ENCODE measurements around the gene MT2A. TPM values are rescaled to one million over a fixed set of nuclear protein-coding genes. Genes with fewer than 3 reads are reported as not detected.

Gene MT2A
- total RNA-seq, 1 experiment from 2014 or later = 673 TPM

GRCh38 chr16:56645311-56645710 lies 36.9 kb downstream of the MT2A start:
- BruUV-seq (replicated peaks) = no TSS peak
- intact Hi-C loops (cut with micrococcal nuclease; ENCODE audit: unreplicated experiment) (no loop called here), in situ Hi-C loops (cut with HindIII; ENCODE audit: low pct_unique_long_range_greater_than_20kb, low sequenced_read_pairs) (no loop called here)
- Histone ChIP-seq H3K36me3 (ENCODE audit: control insufficient read depth, insufficient read depth, low read length) (no peaks in the 10 kb centered on the region), H3K27ac (ENCODE audit: low read length) (no peak overlapping the region), H3K4me1 (ENCODE audit: control insufficient read depth, insufficient read depth, low read length) (peaks cover 8% of the 10 kb centered on the region), H3K27me3 (ENCODE audit: control insufficient read depth, insufficient read depth, low read length) (no peaks in the 10 kb centered on the region), H3K4me3 (ENCODE audit: low read depth in 2 of 2, low read length in 2 of 2) (no peak overlapping the region), H3K9me3 (ENCODE audit: control insufficient read depth, insufficient read depth, low read depth, low read length) (no peaks in the 10 kb centered on the region)
- no peak for ATAC-seq
- DNase-seq (ENCODE audit: low read depth, low spot score) = no peak
- POLR2A ChIA-PET = no interaction called here
- TF ChIP-seq, protein P1, sequence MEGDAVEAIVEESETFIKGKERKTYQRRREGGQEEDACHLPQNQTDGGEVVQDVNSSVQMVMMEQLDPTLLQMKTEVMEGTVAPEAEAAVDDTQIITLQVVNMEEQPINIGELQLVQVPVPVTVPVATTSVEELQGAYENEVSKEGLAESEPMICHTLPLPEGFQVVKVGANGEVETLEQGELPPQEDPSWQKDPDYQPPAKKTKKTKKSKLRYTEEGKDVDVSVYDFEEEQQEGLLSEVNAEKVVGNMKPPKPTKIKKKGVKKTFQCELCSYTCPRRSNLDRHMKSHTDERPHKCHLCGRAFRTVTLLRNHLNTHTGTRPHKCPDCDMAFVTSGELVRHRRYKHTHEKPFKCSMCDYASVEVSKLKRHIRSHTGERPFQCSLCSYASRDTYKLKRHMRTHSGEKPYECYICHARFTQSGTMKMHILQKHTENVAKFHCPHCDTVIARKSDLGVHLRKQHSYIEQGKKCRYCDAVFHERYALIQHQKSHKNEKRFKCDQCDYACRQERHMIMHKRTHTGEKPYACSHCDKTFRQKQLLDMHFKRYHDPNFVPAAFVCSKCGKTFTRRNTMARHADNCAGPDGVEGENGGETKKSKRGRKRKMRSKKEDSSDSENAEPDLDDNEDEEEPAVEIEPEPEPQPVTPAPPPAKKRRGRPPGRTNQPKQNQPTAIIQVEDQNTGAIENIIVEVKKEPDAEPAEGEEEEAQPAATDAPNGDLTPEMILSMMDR (IDR thresholded peaks at IDR 0.05) = no peak
- TF ChIP-seq REST (IDR thresholded peaks at IDR 0.05; ENCODE audit: insufficient read depth in 1 of 2, low read depth in 2 of 2, low read length in 1 of 2) = no peak
- CTCF ChIA-PET = no interaction called here

GRCh38 chr16:56645838-56646237 lies 37.5 kb downstream of the MT2A start:
- CTCF ChIA-PET = no interaction called here
- intact Hi-C loops (cut with micrococcal nuclease; ENCODE audit: unreplicated experiment) (no loop called here), in situ Hi-C loops (cut with HindIII; ENCODE audit: low pct_unique_long_range_greater_than_20kb, low sequenced_read_pairs) (no loop called here)

More at GRCh38 chr16:56645838-56646237, 37.5 kb downstream of the MT2A start:
- no peak for ATAC-seq
- Histone ChIP-seq H3K9me3 (ENCODE audit: control insufficient read depth, insufficient read depth, low read depth, low read length) (no peaks in the 10 kb centered on the region), H3K27me3 (ENCODE audit: control insufficient read depth, insufficient read depth, low read length) (no peaks in the 10 kb centered on the region), H3K4me3 (ENCODE audit: low read depth in 2 of 2, low read length in 2 of 2) (no peak overlapping the region), H3K27ac (ENCODE audit: low read length) (no peak overlapping the region), H3K4me1 (ENCODE audit: control insufficient read depth, insufficient read depth, low read length) (peaks cover 8% of the 10 kb centered on the region), H3K36me3 (ENCODE audit: control insufficient read depth, insufficient read depth, low read length) (no peaks in the 10 kb centered on the region)
- BruUV-seq (replicated peaks) = no TSS peak
- POLR2A ChIA-PET = no interaction called here
- no peak for DNase-seq (ENCODE audit: low read depth, low spot score)
- TF ChIP-seq SIN3A (IDR thresholded peaks at IDR 0.05; ENCODE audit: borderline replicate concordance, insufficient read depth, low read depth, low read length) (no peak), REST (IDR thresholded peaks at IDR 0.05; ENCODE audit: insufficient read depth in 1 of 2, low read depth in 2 of 2, low read length in 1 of 2) (0 out of 4 replicates have a peak, but pooled peaks of 1 of the 2 experiments have one; percentile 19)
